HEK293T (cell line): ENCODE results near the gene DNAH17.

Experiments used
- ELF4 ChIP-seq: fragments of 450-650 bp; IDR thresholded peaks from 2 replicates; pipeline ENCODE4 v1.6.1; 2017; ENCODE audit warnings: antibody characterized with exemption
- FOXM1 ChIP-seq: fragments of 450-650 bp; IDR thresholded peaks from 2 replicates; pipeline ENCODE4 v1.6.1; 2017; ENCODE audit warnings: mild to moderate bottlenecking, borderline replicate concordance
- TARDBP ChIP-seq: fragments of 450-650 bp; IDR thresholded peaks from 2 replicates; pipeline ENCODE4 v1.6.1; 2016

GRCh38 chr17:78416791-78417530 lies 160.2 kb downstream of the DNAH17 start:
- TF ChIP-seq TARDBP, result no peak
- TF ChIP-seq FOXM1, result no peak
- TF ChIP-seq ELF4, result no peak
